GM12892 (cell line): ENCODE measurements around the gene PPP1R14B.

Experiments used
- POLR2A ChIP-seq: IDR thresholded peaks from 2 replicates; pipeline ENCODE4 v1.6.1; 2011; ENCODE audit warnings: low read depth, low read length, control low read depth
- POLR2AphosphoS5 ChIP-seq: IDR thresholded peaks from 2 replicates; pipeline ENCODE4 v1.6.1; 2011; ENCODE audit warnings: low read depth, low read length, control low read depth

- TF ChIP-seq POLR2AphosphoS5 (no peak), POLR2A (no peak)
These were observed 11.9 kb downstream of the PPP1R14B start for GRCh38 chr11:64234647-64235379.
